PC-9 (cell line): ENCODE results near the gene UBXN11. TPM values are rescaled to one million over a fixed set of nuclear protein-coding genes. Genes with fewer than 3 reads are reported as not detected.

ENCODE experiments used
- BruUV-seq: library from RNA; stranded (reverse); fragments of 400-500 nt; replicated peaks from 2 replicates; lab custom pipeline; 2021; lab: Mats Ljungman, UMichigan
- CTCF ChIA-PET: fragments of 300-600 bp; sonication (Branson Sonifier 250); formaldehyde crosslinking; loops from one replicate; lab custom pipeline; 2022; ENCODE audit warnings: antibody characterized with exemption; lab: Charles Lee
- POLR2A ChIA-PET: fragments of 300-600 bp; sonication (Branson Sonifier 250); formaldehyde crosslinking; loops from one replicate; lab custom pipeline; 2022; ENCODE audit warnings: antibody characterized with exemption; ENCODE audit not compliant: unreplicated experiment; lab: Charles Lee
- DNase-seq, 2 experiments: peaks; one replicate each; pipeline versions ENCODE4 v3.0.0 to v3.0.0-alpha.2; 2015 to 2022; ENCODE audit warnings: mixed read lengths in 1 of 2
- H2AFZ ChIP-seq: fragments of 200-600 bp; sonication (generic); 2 replicates; pipeline ENCODE4 v1.8.1; 2017; ENCODE audit warnings: antibody characterized with exemption
- H3F3A ChIP-seq: fragments of 200-600 bp; sonication (generic); 2 replicates; pipeline ENCODE4 v1.8.1; 2017; ENCODE audit warnings: antibody characterized with exemption, mild to moderate bottlenecking, low read depth; ENCODE audit not compliant: insufficient read depth
- H3K27ac ChIP-seq: fragments of 200-600 bp; sonication (generic); 2 replicates; pipeline ENCODE4 v1.6.1; 2016; ENCODE audit warnings: mixed run types
- H3K27me3 ChIP-seq: fragments of 200-600 bp; sonication (generic); 2 replicates; pipeline ENCODE4 v1.6.1; 2016; ENCODE audit warnings: low read depth, mixed run types; ENCODE audit not compliant: insufficient read depth
- H3K36me3 ChIP-seq: fragments of 200-600 bp; sonication (generic); 2 replicates; pipeline ENCODE4 v1.6.1; 2016; ENCODE audit warnings: low read depth, mixed run types
- H3K4me1 ChIP-seq: fragments of 200-600 bp; sonication (generic); replicated peaks from 2 replicates; pipeline ENCODE4 v1.6.1; 2016; ENCODE audit warnings: mixed run types; ENCODE audit not compliant: insufficient read depth
- H3K4me2 ChIP-seq: fragments of 200-600 bp; sonication (generic); 2 replicates; pipeline ENCODE4 v1.6.1; 2017; ENCODE audit warnings: mixed run types
- H3K4me3 ChIP-seq: fragments of 200-600 bp; sonication (generic); 2 replicates; pipeline ENCODE4 v1.6.1; 2016; ENCODE audit warnings: mixed run types
- H3K79me2 ChIP-seq: fragments of 200-600 bp; sonication (generic); 2 replicates; pipeline ENCODE4 v1.6.1; 2017; ENCODE audit warnings: low read depth, mixed run types
- H3K9me2 ChIP-seq: fragments of 200-600 bp; sonication (generic); 2 replicates; pipeline ENCODE4 v1.8.1; 2017; ENCODE audit warnings: mild to moderate bottlenecking; ENCODE audit not compliant: insufficient read depth
- H3K9me3 ChIP-seq: fragments of 200-600 bp; sonication (generic); 2 replicates; pipeline ENCODE4 v1.8.1; 2016; ENCODE audit warnings: low read depth; ENCODE audit not compliant: insufficient read depth
- H4K20me1 ChIP-seq: fragments of 200-600 bp; sonication (generic); 2 replicates; pipeline ENCODE4 v1.8.1; 2017; ENCODE audit not compliant: insufficient read depth
- EZH2 ChIP-seq: fragments of 200-600 bp; sonication (generic); IDR thresholded peaks from 2 replicates; pipeline ENCODE4 v1.8.0; 2017; ENCODE audit warnings: antibody characterized with exemption, low read depth
- intact Hi-C: fragments of 100-400 bp; cut with micrococcal nuclease; formaldehyde crosslinking; loops from one replicate; pipeline ENCODE4 v1.10.0; 2022; ENCODE audit not compliant: unreplicated experiment
- total RNA-seq: library from RNA; stranded (reverse); gene quantifications from 2 replicates; pipeline ENCODE4 v1.2.3, GENCODE V29; 2021
- TF ChIP-seq, protein P1 (sequence below): fragments of 200-600 bp; sonication (generic); conservative IDR thresholded peaks from 2 replicates; pipeline ENCODE4 v1.6.1; 2017; ENCODE audit warnings: mixed run types, antibody characterized with exemption, mild to moderate bottlenecking, moderate library complexity

UBXN11 gene
- total RNA-seq, 1 experiment from 2014 or later, result 57.2 TPM

DNA sequence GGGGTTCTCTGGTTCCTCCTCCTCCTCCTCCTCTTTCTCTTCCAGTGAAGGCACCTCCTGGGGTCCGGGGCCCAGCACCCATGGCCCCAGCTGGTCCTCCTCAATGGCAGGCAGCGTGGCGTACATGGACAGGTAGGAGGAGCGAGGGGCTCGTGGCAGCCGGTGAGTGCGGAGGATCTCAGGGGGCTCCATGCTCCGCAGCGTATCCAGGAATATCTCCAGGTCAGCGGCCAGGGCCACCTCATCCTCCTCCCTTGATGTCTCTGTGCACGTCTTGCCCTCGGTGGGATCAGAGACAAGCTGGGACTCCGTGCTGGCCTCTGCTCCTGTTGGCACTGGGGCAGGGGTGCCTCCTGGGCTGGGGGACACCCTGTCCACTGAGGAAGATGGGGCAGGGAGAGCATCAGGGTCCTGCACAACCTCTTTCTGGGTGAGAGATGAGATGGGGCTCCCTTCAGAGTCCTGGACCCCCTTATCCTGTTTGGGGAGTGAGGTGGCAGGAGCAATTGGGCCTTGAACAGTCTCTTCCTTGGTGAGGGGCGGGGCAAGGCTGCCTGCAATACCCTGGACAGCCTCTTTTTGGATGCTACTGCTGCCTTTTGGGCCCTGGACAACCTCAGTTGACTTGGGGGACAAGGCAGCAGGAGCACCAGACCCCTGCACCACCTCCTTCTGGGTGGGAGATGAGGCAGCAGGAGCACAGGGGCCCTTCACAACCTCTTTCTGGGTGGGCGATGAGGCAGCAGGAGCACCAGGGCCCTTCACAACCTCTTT lies 37.9 kb upstream of the UBXN11 start:
- H3K27me3 ChIP-seq, result no peaks in the 10 kb centered on the region
- H3K4me2 ChIP-seq, result no peak overlapping the region
- H3K27ac ChIP-seq, result no peak overlapping the region
- TF ChIP-seq, protein P1, sequence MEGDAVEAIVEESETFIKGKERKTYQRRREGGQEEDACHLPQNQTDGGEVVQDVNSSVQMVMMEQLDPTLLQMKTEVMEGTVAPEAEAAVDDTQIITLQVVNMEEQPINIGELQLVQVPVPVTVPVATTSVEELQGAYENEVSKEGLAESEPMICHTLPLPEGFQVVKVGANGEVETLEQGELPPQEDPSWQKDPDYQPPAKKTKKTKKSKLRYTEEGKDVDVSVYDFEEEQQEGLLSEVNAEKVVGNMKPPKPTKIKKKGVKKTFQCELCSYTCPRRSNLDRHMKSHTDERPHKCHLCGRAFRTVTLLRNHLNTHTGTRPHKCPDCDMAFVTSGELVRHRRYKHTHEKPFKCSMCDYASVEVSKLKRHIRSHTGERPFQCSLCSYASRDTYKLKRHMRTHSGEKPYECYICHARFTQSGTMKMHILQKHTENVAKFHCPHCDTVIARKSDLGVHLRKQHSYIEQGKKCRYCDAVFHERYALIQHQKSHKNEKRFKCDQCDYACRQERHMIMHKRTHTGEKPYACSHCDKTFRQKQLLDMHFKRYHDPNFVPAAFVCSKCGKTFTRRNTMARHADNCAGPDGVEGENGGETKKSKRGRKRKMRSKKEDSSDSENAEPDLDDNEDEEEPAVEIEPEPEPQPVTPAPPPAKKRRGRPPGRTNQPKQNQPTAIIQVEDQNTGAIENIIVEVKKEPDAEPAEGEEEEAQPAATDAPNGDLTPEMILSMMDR, result no peak
- TF ChIP-seq EZH2, result no peak
- no peaks in the 10 kb centered on the region for H4K20me1 ChIP-seq
- no peaks in the 10 kb centered on the region for H3K36me3 ChIP-seq
- no peaks in the 10 kb centered on the region for H3K9me3 ChIP-seq
- CTCF ChIA-PET, result no interaction called here
- H3K4me1 ChIP-seq, result peaks cover 6% of the 10 kb centered on the region
- intact Hi-C loops, result no loop called here
- no peaks in the 10 kb centered on the region; the same call in 1 of the 2 replicates for H3F3A ChIP-seq
- no peak overlapping the region for H2AFZ ChIP-seq
- H3K9me2 ChIP-seq, result no peaks in the 10 kb centered on the region
- POLR2A ChIA-PET, result no interaction called here
- DNase-seq, result no peak
- no peaks in the 10 kb centered on the region for H3K79me2 ChIP-seq
- no TSS peak for BruUV-seq
- no peak overlapping the region for H3K4me3 ChIP-seq

DNA sequence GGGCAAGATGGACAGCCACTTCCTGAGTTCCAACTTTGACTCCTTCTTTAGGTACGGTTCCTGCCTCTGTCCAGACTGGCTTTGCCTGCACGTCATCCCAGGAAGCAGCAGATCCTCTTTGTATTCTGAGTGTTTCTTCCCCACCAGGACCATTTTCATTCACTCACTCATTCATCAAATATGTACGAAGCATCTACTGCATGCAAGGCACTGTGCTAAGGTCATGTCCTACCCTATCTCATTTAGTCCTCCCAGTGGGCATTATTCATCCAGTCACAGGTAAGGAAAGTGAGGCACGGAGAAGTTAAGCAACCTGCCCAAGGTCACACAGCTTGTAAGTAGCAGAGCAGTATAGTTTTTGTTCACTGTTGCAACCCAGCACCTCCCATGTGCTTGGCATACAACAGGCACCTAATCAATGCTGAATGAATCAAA lies 33.6 kb upstream of the UBXN11 start:
- no TSS peak for BruUV-seq
- POLR2A ChIA-PET, result no interaction called here

DNA sequence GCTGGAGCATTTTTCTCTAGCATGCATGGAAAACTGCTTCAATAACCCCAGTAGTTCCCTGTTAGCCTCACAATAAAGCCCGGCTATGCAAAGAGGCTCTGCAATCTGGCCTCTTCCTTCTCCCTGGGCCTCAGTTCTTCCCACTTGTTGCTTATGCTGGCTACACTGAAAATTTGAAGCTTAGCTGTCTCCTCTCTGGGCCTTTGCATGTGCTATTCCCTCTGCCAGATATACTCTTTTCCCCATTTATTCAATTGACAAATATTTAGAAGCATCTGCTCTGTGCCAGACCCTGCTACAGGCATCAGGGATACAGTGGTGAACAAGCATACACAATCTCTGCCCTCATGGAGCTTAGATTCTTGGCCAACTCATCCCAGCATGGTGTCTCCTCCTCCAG lies 32.2 kb upstream of the UBXN11 start:
- CTCF ChIA-PET, result interaction anchor here (0.5 kb wide), 1 partner anchor 102 kb away, joined by 3 read pairs; no protein-coding TSS in a partner anchor
- Histone ChIP-seq H3K9me2 (no peaks in the 10 kb centered on the region), H3K4me3 (no peak overlapping the region), H3K4me2 (no peak overlapping the region), H3K36me3 (no peaks in the 10 kb centered on the region), H2AFZ (no peak overlapping the region), H3K9me3 (no peaks in the 10 kb centered on the region), H3K27ac (no peak overlapping the region), H3K27me3 (no peaks in the 10 kb centered on the region), H4K20me1 (no peaks in the 10 kb centered on the region), H3K4me1 (no peaks in the 10 kb centered on the region), H3K79me2 (no peaks in the 10 kb centered on the region), H3F3A (0 out of 2 replicates have a peak, but pooled peaks cover 3% of the 10 kb centered on the region)
- intact Hi-C loops, result no loop called here
- BruUV-seq, result no TSS peak
- POLR2A ChIA-PET, result no interaction called here
- DNase-seq, result no peak
- no peak for TF ChIP-seq EZH2
- TF ChIP-seq, protein P1, result no peak

More for the DNA sequence above, 33.6 kb upstream of the UBXN11 start:
- Histone ChIP-seq H3K4me1 (no peaks in the 10 kb centered on the region), H3K4me3 (no peak overlapping the region), H3K4me2 (no peak overlapping the region), H3F3A (0 out of 2 replicates have a peak, but pooled peaks cover under 1% of the 10 kb centered on the region), H3K27ac (no peak overlapping the region), H3K79me2 (no peaks in the 10 kb centered on the region), H3K9me3 (no peaks in the 10 kb centered on the region), H4K20me1 (no peaks in the 10 kb centered on the region), H3K36me3 (no peaks in the 10 kb centered on the region), H2AFZ (no peak overlapping the region), H3K9me2 (no peaks in the 10 kb centered on the region), H3K27me3 (no peaks in the 10 kb centered on the region)
- DNase-seq, result no peak
- intact Hi-C loops, result no loop called here
- TF ChIP-seq, protein P1, result no peak
- CTCF ChIA-PET, result no interaction called here
